Measurements from ENCODE around the gene IGF2R.

IGF2R gene

DNA sequence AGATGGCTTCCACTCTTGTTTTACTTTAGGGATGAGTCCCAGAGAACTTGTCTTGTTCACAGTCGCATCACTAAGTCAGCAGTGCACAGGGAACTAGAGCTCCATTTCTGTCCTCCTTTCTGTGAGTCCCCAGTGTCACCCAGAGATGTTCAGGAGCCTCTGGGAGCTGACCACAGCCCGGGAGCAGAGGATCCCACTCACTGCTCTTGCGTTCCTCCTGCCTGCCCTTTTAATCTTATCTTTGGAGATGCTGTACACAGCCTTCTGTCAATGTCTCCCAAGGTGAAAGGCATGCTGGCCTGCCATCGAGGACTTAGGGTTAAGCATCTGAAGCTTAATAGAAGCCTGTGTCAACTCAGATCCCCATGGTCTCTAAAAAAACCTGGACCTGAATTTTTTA lies 71.2 kb downstream of the IGF2R start:
- TF ChIP-seq Cebpa-rat (IDR thresholded peaks at IDR 0.05), result no peak
- peaks cover 91% of the 10 kb centered on the region for H3K36me3 ChIP-seq
- H3K9ac ChIP-seq, result no peak overlapping the region
- H3K27me3 ChIP-seq, result no peaks in the 10 kb centered on the region
- no peak overlapping the region for H3K4me3 ChIP-seq
- H3K4me1 ChIP-seq, result no peaks in the 10 kb centered on the region
- no peaks in the 10 kb centered on the region for H3K9me3 ChIP-seq
- H3K4me2 ChIP-seq, result no peak overlapping the region
- no peak overlapping the region for H3K27ac ChIP-seq
- H4K20me1 ChIP-seq, result peaks cover 66% of the 10 kb centered on the region

DNA sequence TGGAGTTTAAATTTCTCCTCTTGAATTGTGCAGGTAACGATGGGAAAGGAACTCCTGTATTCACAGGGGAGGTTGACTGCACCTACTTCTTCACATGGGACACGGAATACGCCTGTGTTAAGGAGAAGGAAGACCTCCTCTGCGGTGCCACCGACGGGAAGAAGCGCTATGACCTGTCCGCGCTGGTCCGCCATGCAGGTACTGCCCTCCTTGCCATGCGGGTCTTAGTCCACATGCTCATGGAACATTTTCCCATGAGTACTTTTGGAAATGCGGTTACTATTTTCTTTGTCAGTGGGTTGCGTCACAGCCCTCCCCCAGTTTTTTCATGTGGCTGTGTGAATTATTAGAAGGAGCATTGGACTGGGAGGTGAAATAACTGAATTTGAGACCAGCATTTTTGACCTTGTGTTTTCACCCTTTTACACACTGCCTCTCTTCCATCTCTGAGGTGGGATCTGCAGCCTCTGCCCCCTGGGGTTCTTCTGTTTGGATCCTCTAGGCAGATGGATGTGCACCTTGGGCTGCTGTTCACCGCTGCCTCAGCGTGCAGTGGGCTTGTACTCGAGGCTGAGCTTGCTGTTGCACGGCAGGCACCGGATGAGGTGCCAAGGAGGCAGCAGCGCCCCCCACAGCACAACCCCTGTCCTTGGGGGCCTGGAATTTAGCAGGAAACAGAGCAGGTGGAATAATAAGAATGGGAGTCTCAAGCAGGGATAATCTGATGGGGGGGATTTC lies 71.8 kb downstream of the IGF2R start:
- H3K27ac ChIP-seq, result no peak overlapping the region
- H3K4me1 ChIP-seq, result no peaks in the 10 kb centered on the region
- peaks cover 91% of the 10 kb centered on the region for H3K36me3 ChIP-seq
- H3K4me2 ChIP-seq, result no peak overlapping the region
- no peak for TF ChIP-seq Cebpa-rat (IDR thresholded peaks at IDR 0.05)
- no peaks in the 10 kb centered on the region for H3K27me3 ChIP-seq
- no peak overlapping the region for H3K4me3 ChIP-seq
- no peaks in the 10 kb centered on the region for H3K9me3 ChIP-seq
- no peak overlapping the region for H3K9ac ChIP-seq
- peaks cover 61% of the 10 kb centered on the region for H4K20me1 ChIP-seq

DNA sequence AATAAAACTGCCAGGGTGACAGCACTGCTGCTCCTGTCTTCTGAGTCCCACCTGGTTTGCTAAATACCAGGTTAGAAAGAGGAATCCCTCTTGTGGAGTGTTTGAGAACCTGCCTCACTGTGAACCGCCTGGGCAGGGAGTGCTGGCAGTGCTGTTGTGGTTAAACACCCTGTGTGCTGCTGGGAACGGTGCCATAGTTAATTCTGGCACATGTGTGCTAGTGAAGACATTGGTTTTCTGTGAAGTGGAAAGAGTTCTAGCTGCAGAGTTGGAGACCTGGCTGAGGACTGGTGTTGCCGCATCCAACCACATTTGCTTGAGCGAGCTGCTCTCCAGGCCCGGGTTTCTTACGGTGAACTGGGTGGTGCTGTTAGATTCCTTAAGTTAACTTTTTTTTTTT lies 72.7 kb downstream of the IGF2R start:
- H4K20me1 ChIP-seq, result peaks cover 53% of the 10 kb centered on the region
- H3K9me3 ChIP-seq, result no peaks in the 10 kb centered on the region
- no peak overlapping the region for H3K4me2 ChIP-seq
- no peak overlapping the region for H3K9ac ChIP-seq
- no peaks in the 10 kb centered on the region for H3K27me3 ChIP-seq
- no peaks in the 10 kb centered on the region for H3K4me1 ChIP-seq
- H3K4me3 ChIP-seq, result no peak overlapping the region
- H3K36me3 ChIP-seq, result peaks cover 91% of the 10 kb centered on the region
- H3K27ac ChIP-seq, result no peak overlapping the region
- TF ChIP-seq Cebpa-rat (IDR thresholded peaks at IDR 0.05), result no peak

DNA sequence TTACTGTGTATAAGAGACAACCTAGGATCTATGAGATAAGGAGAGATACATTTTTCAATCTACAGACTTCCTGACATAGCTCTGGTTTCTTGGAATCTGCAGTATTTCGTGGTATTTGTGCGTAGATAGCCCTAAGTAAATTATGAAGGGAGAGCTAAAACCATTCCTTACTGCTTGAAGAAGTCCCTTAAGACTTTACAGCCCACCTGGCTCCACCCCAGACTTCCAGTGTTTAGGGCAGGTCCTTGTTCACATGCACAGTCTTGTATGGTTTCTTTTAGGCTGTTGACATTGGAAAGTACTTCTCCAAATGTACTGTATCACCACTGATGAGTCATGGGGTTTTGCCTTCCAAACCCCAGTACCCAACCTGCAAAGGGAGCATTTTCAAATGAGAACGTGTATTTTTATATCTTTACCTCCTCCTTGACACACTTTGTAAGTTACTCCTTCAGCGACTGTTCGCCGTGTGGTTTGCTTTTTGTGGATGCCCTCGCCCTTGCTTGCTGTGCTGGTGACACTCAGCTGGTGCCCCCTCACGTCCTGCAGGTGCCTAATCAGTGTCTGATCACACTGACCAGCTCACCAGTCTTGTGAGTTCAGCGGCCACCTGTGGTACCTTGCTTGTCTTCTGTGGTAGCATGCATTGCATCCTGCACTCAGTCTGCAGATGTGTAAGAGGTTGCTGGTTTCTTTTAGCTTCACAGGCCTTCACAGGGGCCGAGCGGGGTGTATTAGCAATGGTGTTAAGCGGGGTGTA lies 73.3 kb downstream of the IGF2R start:
- H3K4me2 ChIP-seq, result no peak overlapping the region
- TF ChIP-seq Cebpa-rat (IDR thresholded peaks at IDR 0.05), result no peak
- no peaks in the 10 kb centered on the region for H3K9me3 ChIP-seq
- H3K4me3 ChIP-seq, result no peak overlapping the region
- no peak overlapping the region for H3K27ac ChIP-seq
- H3K36me3 ChIP-seq, result peaks cover 93% of the 10 kb centered on the region
- H3K4me1 ChIP-seq, result no peaks in the 10 kb centered on the region
- no peaks in the 10 kb centered on the region for H3K27me3 ChIP-seq
- no peak overlapping the region for H3K9ac ChIP-seq
- H4K20me1 ChIP-seq, result peaks cover 49% of the 10 kb centered on the region

DNA sequence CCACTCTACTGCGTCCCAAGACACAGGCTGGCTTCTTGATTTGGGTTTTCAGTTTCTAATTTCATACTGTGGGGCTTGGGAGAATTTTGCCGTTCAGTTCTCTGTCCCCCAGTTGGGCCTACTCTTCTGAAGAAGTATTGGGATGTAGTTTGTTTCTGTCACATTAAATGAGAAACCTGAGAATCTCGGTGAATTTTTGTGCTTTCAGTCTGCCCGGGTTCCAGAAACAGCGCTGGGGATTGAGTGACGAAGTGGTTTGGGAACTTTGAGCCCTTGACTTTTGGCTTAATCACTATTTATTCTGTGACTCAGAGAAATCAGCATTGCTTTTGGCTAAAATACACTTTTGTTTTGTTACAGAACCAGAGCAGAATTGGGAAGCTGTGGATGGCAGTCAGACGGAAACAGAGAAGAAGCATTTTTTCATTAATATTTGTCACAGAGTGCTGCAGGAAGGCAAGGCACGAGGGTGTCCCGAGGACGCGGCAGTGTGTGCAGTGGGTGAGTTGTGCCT lies 74.0 kb downstream of the IGF2R start:
- Histone ChIP-seq H4K20me1 (peaks cover 51% of the 10 kb centered on the region), H3K9me3 (no peaks in the 10 kb centered on the region), H3K27ac (no peak overlapping the region), H3K27me3 (no peaks in the 10 kb centered on the region), H3K9ac (no peak overlapping the region), H3K4me1 (no peaks in the 10 kb centered on the region), H3K4me2 (no peak overlapping the region), H3K4me3 (no peak overlapping the region), H3K36me3 (peaks cover 97% of the 10 kb centered on the region)
- no peak for TF ChIP-seq Cebpa-rat (IDR thresholded peaks at IDR 0.05)

DNA sequence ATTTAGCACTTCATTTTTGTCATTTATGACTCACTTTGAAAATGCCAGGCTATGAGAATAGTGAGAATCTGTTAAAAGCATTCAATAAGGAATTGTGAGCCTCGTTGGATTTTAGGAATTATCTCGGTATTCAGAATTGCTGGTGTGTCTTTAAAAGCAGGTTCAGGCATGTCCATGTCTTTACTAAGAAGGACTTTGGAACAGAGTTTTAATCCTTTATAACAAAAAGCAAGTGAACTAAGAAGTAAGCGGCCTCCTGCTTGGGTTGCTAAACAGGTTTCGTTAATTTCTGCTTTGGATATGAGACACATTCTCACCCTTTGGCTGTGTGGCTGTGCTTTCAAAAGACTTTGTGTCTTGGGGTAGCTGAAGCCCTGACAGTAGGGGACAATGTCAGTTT lies 74.9 kb downstream of the IGF2R start:
- no peak overlapping the region for H3K4me3 ChIP-seq
- H3K36me3 ChIP-seq, result peaks cover 99% of the 10 kb centered on the region
- no peaks in the 10 kb centered on the region for H3K9me3 ChIP-seq
- H3K4me1 ChIP-seq, result no peaks in the 10 kb centered on the region
- no peak overlapping the region for H3K4me2 ChIP-seq
- no peaks in the 10 kb centered on the region for H3K27me3 ChIP-seq
- peaks cover 51% of the 10 kb centered on the region for H4K20me1 ChIP-seq
- no peak overlapping the region for H3K9ac ChIP-seq
- no peak overlapping the region for H3K27ac ChIP-seq
- no peak for TF ChIP-seq Cebpa-rat (IDR thresholded peaks at IDR 0.05)

DNA sequence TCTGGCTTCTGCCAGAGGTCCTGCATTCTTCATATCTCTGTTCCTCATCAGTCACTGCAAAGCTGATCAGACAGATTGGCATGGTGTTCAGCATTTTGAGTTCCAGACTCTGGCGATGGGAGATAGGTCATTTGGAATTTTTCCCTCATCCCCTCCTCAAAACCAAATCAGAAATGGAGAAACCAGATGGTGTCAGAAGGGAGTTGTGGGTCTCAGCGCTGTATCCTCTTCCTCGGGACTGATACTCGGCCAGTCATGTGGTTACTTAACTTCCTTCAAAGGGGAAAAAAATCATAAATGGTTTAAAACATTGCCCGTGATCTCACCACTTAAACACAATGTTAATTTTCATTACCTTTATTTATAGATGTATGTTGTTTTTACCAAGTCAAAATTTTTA lies 75.8 kb downstream of the IGF2R start:
- H3K9ac ChIP-seq, result no peak overlapping the region
- no peak overlapping the region for H3K4me2 ChIP-seq
- no peaks in the 10 kb centered on the region for H3K4me1 ChIP-seq
- H3K9me3 ChIP-seq, result no peaks in the 10 kb centered on the region
- H3K4me3 ChIP-seq, result no peak overlapping the region
- H3K27me3 ChIP-seq, result no peaks in the 10 kb centered on the region
- peaks cover 52% of the 10 kb centered on the region for H4K20me1 ChIP-seq
- H3K36me3 ChIP-seq, result peaks cover 100% of the 10 kb centered on the region
- no peak for TF ChIP-seq Cebpa-rat (IDR thresholded peaks at IDR 0.05)
- H3K27ac ChIP-seq, result no peak overlapping the region

DNA sequence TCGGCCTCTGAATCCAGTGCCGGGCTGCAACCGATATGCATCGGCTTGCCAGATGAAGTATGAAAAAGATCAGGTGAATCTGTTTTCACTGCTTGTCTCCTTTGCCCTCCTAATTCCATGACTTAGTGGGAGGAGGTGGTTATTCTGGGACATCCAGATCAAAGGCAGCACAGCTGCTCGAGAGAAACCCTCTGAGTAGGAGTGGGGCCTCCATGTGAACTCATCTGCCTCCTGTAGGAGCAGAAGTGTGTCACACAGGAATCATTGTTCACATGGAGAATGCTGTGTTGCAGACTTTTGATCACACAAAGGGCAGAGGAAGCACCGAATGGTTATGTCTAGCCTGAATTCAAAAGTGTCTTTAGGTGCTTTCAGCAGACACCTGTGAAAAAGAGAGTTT lies 79.6 kb downstream of the IGF2R start:
- H3K27me3 ChIP-seq, result no peaks in the 10 kb centered on the region
- peaks cover 100% of the 10 kb centered on the region for H3K36me3 ChIP-seq
- no peak overlapping the region for H3K9ac ChIP-seq
- no peak overlapping the region for H3K4me3 ChIP-seq
- no peak overlapping the region for H3K4me2 ChIP-seq
- TF ChIP-seq Cebpa-rat (IDR thresholded peaks at IDR 0.05), result no peak
- H3K27ac ChIP-seq, result no peak overlapping the region
- H3K4me1 ChIP-seq, result peaks cover 15% of the 10 kb centered on the region
- peaks cover 49% of the 10 kb centered on the region for H4K20me1 ChIP-seq
- 0 out of 2 replicates have a peak, but pooled peaks cover 5% of the 10 kb centered on the region for H3K9me3 ChIP-seq

DNA sequence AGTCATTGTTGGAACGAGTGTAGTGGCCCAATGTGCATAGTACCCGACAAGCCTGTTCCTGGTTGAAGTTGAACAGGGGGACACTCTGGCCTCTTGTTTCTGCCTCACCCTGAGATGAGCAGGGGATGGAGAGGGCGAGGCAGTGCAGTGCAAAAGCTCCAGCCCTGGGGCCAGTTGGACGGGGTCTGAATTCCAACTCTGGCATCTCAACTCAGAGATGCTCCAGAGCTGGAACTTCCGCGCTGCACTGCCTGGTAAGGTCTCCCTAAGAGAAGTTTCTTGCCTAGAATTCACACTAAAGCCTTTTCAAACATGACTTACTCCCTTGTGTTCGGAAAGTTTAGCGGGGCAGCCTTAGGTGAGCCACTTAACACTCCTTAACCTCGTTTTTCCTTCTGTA lies 80.5 kb downstream of the IGF2R start:
- Histone ChIP-seq H3K36me3 (peaks cover 100% of the 10 kb centered on the region), H4K20me1 (peaks cover 55% of the 10 kb centered on the region)
- no peak for TF ChIP-seq Cebpa-rat (IDR thresholded peaks at IDR 0.05)

DNA sequence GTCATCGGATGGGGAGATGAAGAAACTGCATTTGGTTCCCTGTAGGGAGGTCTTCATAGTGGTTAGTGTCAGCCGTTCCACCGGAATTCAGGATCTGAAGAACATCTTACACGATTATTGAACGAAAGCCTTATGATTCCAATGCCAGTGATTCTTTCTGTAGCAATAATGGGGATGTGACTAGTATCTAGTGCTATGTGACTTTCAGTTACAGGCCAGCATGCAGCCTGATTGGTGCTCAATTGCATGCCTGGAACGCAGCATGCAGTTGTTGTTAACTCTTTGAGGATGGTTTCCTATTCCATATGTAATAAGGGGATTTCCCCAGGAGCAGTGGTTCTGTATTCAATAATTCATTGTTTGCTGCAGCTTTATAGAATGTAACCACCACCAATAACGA lies 81.1 kb downstream of the IGF2R start:
- TF ChIP-seq Cebpa-rat (IDR thresholded peaks at IDR 0.05), result no peak
- Histone ChIP-seq H3K4me2 (no peak overlapping the region), H4K20me1 (peaks cover 62% of the 10 kb centered on the region), H3K9ac (no peak overlapping the region), H3K27ac (no peak overlapping the region), H3K4me1 (peaks cover 15% of the 10 kb centered on the region), H3K36me3 (peaks cover 100% of the 10 kb centered on the region), H3K9me3 (0 out of 2 replicates have a peak, but pooled peaks cover 5% of the 10 kb centered on the region), H3K27me3 (no peaks in the 10 kb centered on the region), H3K4me3 (no peak overlapping the region)

More for the DNA sequence above, 80.5 kb downstream of the IGF2R start:
- H3K27me3 ChIP-seq, result no peaks in the 10 kb centered on the region
- H3K27ac ChIP-seq, result no peak overlapping the region
- H3K4me3 ChIP-seq, result no peak overlapping the region
- H3K9ac ChIP-seq, result no peak overlapping the region
- peaks cover 15% of the 10 kb centered on the region for H3K4me1 ChIP-seq
- 0 out of 2 replicates have a peak, but pooled peaks cover 5% of the 10 kb centered on the region for H3K9me3 ChIP-seq
- H3K4me2 ChIP-seq, result no peak overlapping the region

All from BLaER1 (cell line).